A673 (cell line): Measurements from ENCODE around the gene PSTPIP1. TPM values are rescaled to one million over a fixed set of nuclear protein-coding genes. Genes with fewer than 3 reads are reported as not detected.

Source experiments
- BruUV-seq: library from RNA; stranded (reverse); fragments of 400-500 nt; replicated peaks from 2 replicates; lab custom pipeline; 2021; lab: Mats Ljungman, UMichigan
- CTCF ChIA-PET: fragments of 300-600 bp; sonication (Branson Sonifier 250); formaldehyde crosslinking; loops from one replicate; lab custom pipeline; 2022; ENCODE audit warnings: antibody characterized with exemption; lab: Charles Lee
- POLR2A ChIA-PET: fragments of 300-600 bp; sonication (Branson Sonifier 250); formaldehyde crosslinking; loops from one replicate; lab custom pipeline; 2022; ENCODE audit warnings: antibody characterized with exemption; ENCODE audit not compliant: low non-redundant PET; lab: Charles Lee
- DNase-seq: peaks from one replicate; pipeline ENCODE4 v3.0.0-alpha.2; 2015; ENCODE audit warnings: low spot score
- H3K27ac ChIP-seq: fragments of 200-600 bp; sonication (generic); 2 replicates; pipeline ENCODE4 v1.5.1; 2016; ENCODE audit warnings: mixed run types, low read depth, mild to moderate bottlenecking, mixed read lengths, antibody characterized with exemption, low read length; ENCODE audit not compliant: poor library complexity, severe bottlenecking
- H3K27me3 ChIP-seq: fragments of 200-600 bp; sonication (generic); replicated peaks from 2 replicates; pipeline ENCODE4 v1.6.1; 2017; ENCODE audit warnings: mixed run types, low read depth, mild to moderate bottlenecking, mixed read lengths, antibody characterized with exemption, low read length; ENCODE audit not compliant: insufficient read depth, poor library complexity
- H3K36me3 ChIP-seq: fragments of 200-600 bp; sonication (generic); 2 replicates; pipeline ENCODE4 v1.6.1; 2016; ENCODE audit warnings: mixed run types, mild to moderate bottlenecking, mixed read lengths, antibody characterized with exemption, low read length; ENCODE audit not compliant: insufficient read depth, poor library complexity, severe bottlenecking
- H3K4me1 ChIP-seq: fragments of 200-600 bp; sonication (generic); 2 replicates; pipeline ENCODE4 v1.6.1; 2017; ENCODE audit warnings: mixed run types, mild to moderate bottlenecking, mixed read lengths, antibody characterized with exemption, low read length; ENCODE audit not compliant: insufficient read depth, poor library complexity, severe bottlenecking
- H3K4me3 ChIP-seq: fragments of 200-600 bp; sonication (generic); 2 replicates; pipeline ENCODE4 v1.5.1; 2016; ENCODE audit warnings: low read depth, mixed run types, mild to moderate bottlenecking, mixed read lengths, low read length; ENCODE audit not compliant: poor library complexity, severe bottlenecking
- H3K9me3 ChIP-seq: fragments of 200-600 bp; sonication (generic); 2 replicates; pipeline ENCODE4 v1.6.1; 2016; ENCODE audit warnings: mixed run types, low read depth, mild to moderate bottlenecking, mixed read lengths, antibody characterized with exemption, low read length; ENCODE audit not compliant: poor library complexity, severe bottlenecking
- EZH2 ChIP-seq: fragments of 200-600 bp; sonication (generic); IDR thresholded peaks from 2 replicates; pipeline ENCODE4 v1.6.1; 2017; ENCODE audit warnings: borderline replicate concordance, low read depth, mild to moderate bottlenecking, mixed read lengths, antibody characterized with exemption, low read length; ENCODE audit not compliant: poor library complexity, severe bottlenecking
- intact Hi-C: fragments of 100-400 bp; cut with micrococcal nuclease; formaldehyde crosslinking; loops from one replicate; pipeline ENCODE4 v1.10.0; 2022; ENCODE audit not compliant: unreplicated experiment
- total RNA-seq: library from RNA; stranded (reverse); gene quantifications from 2 replicates; pipeline ENCODE4 v1.2.3, GENCODE V29; 2021
- TF ChIP-seq, protein P1 (sequence below): fragments of 300-800, 200-600 bp; sonication (generic); conservative IDR thresholded peaks from 2 replicates; pipeline ENCODE4 v1.5.1; 2017; ENCODE audit warnings: low read depth, mild to moderate bottlenecking, antibody characterized with exemption, low read length, moderate library complexity, mixed read lengths

The PSTPIP1 gene
- total RNA-seq, 1 experiment from 2014 or later, result not detected

DNA sequence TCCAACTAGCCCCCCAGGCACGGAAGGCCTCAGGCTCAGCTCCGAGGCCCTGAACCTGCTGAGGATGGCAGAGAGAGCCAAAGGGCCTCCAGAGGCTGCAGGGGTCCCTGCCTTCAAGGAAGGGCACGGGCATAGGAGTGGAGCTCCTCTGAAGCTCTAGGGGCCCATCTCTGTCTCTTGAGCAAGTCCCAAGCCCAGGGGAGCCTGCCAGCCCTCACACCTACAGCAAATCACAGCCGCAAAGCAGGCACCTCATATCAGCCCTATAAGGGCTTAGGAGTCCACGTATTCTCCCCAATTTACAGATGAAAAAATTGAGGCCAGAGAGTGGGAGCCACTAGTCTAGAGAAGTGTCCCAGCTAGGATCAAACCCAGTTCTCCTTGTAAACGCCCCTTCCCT, 14.2 kb downstream of the PSTPIP1 start:
- POLR2A ChIA-PET, result no interaction called here
- Histone ChIP-seq H3K36me3 (no peaks in the 10 kb centered on the region), H3K4me3 (no peak overlapping the region), H3K4me1 (no peaks in the 10 kb centered on the region), H3K27me3 (no peaks in the 10 kb centered on the region), H3K27ac (no peak overlapping the region), H3K9me3 (no peaks in the 10 kb centered on the region)
- BruUV-seq, result no TSS peak
- DNase-seq, result no peak
- CTCF ChIA-PET, result no interaction called here
- intact Hi-C loops, result no loop called here
- TF ChIP-seq EZH2, result no peak
- TF ChIP-seq, protein P1, sequence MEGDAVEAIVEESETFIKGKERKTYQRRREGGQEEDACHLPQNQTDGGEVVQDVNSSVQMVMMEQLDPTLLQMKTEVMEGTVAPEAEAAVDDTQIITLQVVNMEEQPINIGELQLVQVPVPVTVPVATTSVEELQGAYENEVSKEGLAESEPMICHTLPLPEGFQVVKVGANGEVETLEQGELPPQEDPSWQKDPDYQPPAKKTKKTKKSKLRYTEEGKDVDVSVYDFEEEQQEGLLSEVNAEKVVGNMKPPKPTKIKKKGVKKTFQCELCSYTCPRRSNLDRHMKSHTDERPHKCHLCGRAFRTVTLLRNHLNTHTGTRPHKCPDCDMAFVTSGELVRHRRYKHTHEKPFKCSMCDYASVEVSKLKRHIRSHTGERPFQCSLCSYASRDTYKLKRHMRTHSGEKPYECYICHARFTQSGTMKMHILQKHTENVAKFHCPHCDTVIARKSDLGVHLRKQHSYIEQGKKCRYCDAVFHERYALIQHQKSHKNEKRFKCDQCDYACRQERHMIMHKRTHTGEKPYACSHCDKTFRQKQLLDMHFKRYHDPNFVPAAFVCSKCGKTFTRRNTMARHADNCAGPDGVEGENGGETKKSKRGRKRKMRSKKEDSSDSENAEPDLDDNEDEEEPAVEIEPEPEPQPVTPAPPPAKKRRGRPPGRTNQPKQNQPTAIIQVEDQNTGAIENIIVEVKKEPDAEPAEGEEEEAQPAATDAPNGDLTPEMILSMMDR, result no peak

DNA sequence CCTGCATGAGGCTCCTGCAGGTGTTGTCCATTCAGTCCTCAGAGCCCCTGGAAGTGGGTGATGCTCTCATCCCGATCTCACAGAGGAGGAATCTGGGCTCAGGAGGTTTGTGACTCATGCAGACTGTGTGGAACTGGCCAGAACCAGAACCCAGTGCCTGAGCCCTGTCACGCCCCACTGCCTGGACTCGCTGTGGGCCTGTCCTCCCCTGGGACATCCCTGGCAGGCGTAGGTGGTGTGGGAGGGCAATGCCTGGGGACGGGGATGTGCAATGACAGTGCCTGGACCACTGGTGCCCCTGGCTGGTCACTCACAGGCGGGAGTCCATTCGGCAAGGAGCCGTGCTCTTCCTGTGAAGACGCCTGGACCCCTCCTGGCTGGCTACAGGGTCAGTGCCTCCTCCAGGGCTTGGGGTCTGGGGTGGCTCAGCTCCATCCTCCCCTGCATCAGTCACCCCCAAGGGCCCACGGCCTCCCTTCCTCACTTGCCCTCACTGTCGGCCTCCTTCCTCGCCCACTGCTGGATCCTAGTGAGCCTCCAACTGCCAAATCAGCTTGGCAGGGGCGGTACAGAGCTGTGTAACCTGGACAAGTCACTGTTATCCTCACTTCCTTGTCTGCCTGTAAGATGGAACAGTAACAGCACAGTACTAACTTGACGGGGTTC, 14.9 kb downstream of the PSTPIP1 start:
- intact Hi-C loops, result no loop called here
- Histone ChIP-seq H3K4me3 (no peak overlapping the region), H3K4me1 (no peaks in the 10 kb centered on the region), H3K27me3 (no peaks in the 10 kb centered on the region), H3K9me3 (no peaks in the 10 kb centered on the region), H3K27ac (no peak overlapping the region), H3K36me3 (no peaks in the 10 kb centered on the region)
- ChIA-PET CTCF (no interaction called here), POLR2A (no interaction called here)
- TF ChIP-seq, protein P1, result no peak
- no peak for TF ChIP-seq EZH2
- DNase-seq, result no peak
- BruUV-seq, result no TSS peak

DNA sequence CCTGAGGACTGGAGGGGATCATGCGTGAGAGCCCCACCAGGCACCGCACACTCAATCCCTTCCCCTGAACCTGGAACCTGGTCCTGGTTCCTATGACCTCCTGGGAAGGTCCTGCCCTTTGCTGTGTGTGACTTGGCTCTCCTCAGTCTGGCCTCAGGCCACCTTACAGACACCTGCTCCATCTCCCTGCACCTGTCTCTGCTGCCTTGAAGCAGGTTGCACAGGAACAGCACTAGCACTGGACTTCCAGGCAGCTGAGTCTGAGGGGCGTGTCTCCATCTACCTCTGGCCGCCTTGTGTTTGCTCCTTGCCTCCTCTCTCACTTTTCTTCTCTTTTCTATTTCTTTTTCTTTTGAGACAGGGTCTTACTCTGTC, 15.4 kb downstream of the PSTPIP1 start:
- ChIA-PET POLR2A (no interaction called here), CTCF (no interaction called here)
- Histone ChIP-seq H3K4me1 (no peaks in the 10 kb centered on the region), H3K27me3 (no peaks in the 10 kb centered on the region), H3K4me3 (no peak overlapping the region), H3K9me3 (no peaks in the 10 kb centered on the region), H3K27ac (no peak overlapping the region), H3K36me3 (no peaks in the 10 kb centered on the region)
- intact Hi-C loops, result no loop called here
- no TSS peak for BruUV-seq
- TF ChIP-seq, protein P1, result no peak
- no peak for TF ChIP-seq EZH2
- DNase-seq, result no peak
